K562 (cell line): ENCODE data around the gene SORCS1. TPM values are rescaled to one million over a fixed set of nuclear protein-coding genes. Genes with fewer than 3 reads are reported as not detected.
A peak's percentile ranks its signal among the peaks of the same experiment; 100 is the strongest.

Experiments
- DPF2 ChIP-seq: fragments of 450-650 bp; IDR thresholded peaks from 2 replicates; pipeline ENCODE4 v1.6.1; 2016
- JUND ChIP-seq, 2 experiments: IDR thresholded peaks; 2 replicates in 1 of 2; 3 replicates in 1 of 2; pipeline ENCODE4 v1.6.1; 2011; ENCODE audit warnings: borderline replicate concordance in 2 of 2, low read depth in 2 of 2, low read length in 2 of 2, improper control_type of control experiment in 1 of 2, missing biosample characterization in 1 of 2, missing genetic modification characterization in 1 of 2, missing genetic modification reagents in 1 of 2
- KAT2B ChIP-seq: IDR thresholded peaks from one replicate; pipeline ENCODE4 v1.6.1; 2012; ENCODE audit warnings: low read depth, mild to moderate bottlenecking, control low read depth, inconsistent platforms, low read length, moderate library complexity
- L3MBTL2 ChIP-seq: fragments of 450-650 bp; IDR thresholded peaks from 2 replicates; pipeline ENCODE4 v1.6.1; 2016; ENCODE audit warnings: mild to moderate bottlenecking, moderate library complexity
- SOX6 ChIP-seq: fragments of 450-650 bp; IDR thresholded peaks from 2 replicates; pipeline ENCODE4 v1.6.1; 2014; ENCODE audit warnings: mild to moderate bottlenecking
- SRSF1 ChIP-seq: fragments of 200-400 bp; formaldehyde crosslinking; IDR thresholded peaks from 2 replicates; pipeline ENCODE4 v1.6.1; 2017; ENCODE audit warnings: mild to moderate bottlenecking, low read depth, low read length, moderate library complexity
- polyA plus RNA-seq, 8 experiments: library from polyadenylated mRNA; depleted of rRNA in 4 of 8; stranded (reverse) in 5 of 8; unstranded in 3 of 8; fragments of >200 nt; fragmentation: Nextera tagmentation in 2 of 8; fragmentation: Illumina TruSeq in 1 of 8; extraction: Ambion mirVana in 2 of 8; extraction: Trizol in 1 of 8; gene quantifications; 2 replicates each; pipeline versions ENCODE4 v1.2.1 to v1.2.3, GENCODE V29; 2011 to 2014; ENCODE audit warnings: inconsistent platforms in 1 of 8, missing spikeins in 1 of 8
- total RNA-seq, 7 experiments: library from RNA; depleted of rRNA in 6 of 7; stranded (reverse); fragments of >200 nt in 6 of 7; fragmentation: Illumina TruSeq in 2 of 7; extraction: Trizol in 2 of 7; gene quantifications; 2 replicates each; pipeline versions ENCODE4 v1.2.1 to v1.2.3, GENCODE V29; 2011 to 2021; ENCODE audit warnings: low replicate concordance in 1 of 7
- TF ChIP-seq, protein P1 (sequence below): fragments of 250-450 bp; sonication (Bioruptor Pico); IDR thresholded peaks from 2 replicates; pipeline ENCODE4 v1.5.0; 2021
- TF ChIP-seq, protein P2 (sequence below): sonication (generic); IDR thresholded peaks from 2 replicates; pipeline ENCODE4 v1.6.1; 2016
- TF ChIP-seq, protein P3 (sequence below), 3 experiments: IDR thresholded peaks in 2 of 3; conservative IDR thresholded peaks in 1 of 3; 2 replicates each; pipeline ENCODE4 v1.5.1; 2011 to 2012; ENCODE audit warnings: low read length in 3 of 3, mild to moderate bottlenecking in 3 of 3, control low read depth in 2 of 3, improper control_type of control experiment in 1 of 3, inconsistent platforms in 1 of 3, low read depth in 1 of 3, mixed read lengths in 1 of 3, moderate library complexity in 1 of 3; ENCODE audit not compliant: insufficient read depth in 2 of 3
- TF ChIP-seq, protein P4 (sequence below), 2 experiments: fragments of 450-650 bp in 1 of 2; sonication (generic) in 1 of 2; formaldehyde crosslinking in 1 of 2; IDR thresholded peaks in 1 of 2; conservative IDR thresholded peaks in 1 of 2; 2 replicates each; pipeline versions ENCODE4 v1.6.1 to v1.8.1; 2016 to 2023; ENCODE audit warnings: mild to moderate bottlenecking in 2 of 2, moderate library complexity in 2 of 2, inconsistent platforms in 1 of 2, missing genetic modification reagents in 1 of 2
- TF ChIP-seq, protein P5 (sequence below): fragments of 450-650 bp; IDR thresholded peaks from 2 replicates; pipeline ENCODE4 v1.6.1; 2017; ENCODE audit warnings: antibody characterized with exemption, mild to moderate bottlenecking

Gene SORCS1
- total and polyA plus RNA-seq, 9 of the 15 experiments (the other 6 are each of a cell fraction or from before 2014, with no cell fraction given), result 1.5 to 3.9 (median 2.7) TPM

DNA sequence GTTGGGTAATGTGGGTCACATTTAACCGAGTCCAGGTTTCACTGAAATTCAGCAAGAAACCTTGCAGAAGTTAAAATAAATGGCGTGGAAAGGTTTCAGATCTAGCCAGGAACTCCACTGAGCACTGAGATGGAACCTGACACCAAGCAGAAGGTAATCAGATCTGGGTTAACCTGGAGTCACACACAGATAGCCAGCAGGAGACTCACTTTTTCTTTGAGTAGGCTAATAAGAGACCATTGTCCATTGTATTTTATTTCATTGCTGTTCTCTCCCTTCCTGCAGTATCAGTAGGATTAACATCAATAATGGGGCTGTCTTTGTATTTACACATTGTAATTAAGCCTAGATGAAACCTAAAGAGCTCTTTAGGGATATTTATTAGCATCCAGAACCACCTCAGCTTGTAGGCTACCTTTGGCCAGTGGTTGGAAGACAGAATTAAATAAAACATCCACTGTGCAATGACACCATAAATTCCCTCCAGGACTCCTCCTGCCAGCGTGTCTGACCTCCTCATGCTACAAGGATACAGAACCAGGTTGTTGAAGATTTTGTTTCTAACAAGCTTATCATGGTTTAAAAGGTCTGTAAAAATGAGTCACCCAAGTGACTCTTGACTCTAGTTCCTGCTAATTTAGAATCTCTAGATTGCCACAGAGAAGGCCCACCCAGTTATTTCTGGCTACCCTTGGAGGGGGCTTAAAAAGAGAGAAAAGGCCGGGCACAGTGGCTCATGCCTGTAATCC is 151.1 kb downstream of the SORCS1 start (continued):
- TF ChIP-seq, protein P1, sequence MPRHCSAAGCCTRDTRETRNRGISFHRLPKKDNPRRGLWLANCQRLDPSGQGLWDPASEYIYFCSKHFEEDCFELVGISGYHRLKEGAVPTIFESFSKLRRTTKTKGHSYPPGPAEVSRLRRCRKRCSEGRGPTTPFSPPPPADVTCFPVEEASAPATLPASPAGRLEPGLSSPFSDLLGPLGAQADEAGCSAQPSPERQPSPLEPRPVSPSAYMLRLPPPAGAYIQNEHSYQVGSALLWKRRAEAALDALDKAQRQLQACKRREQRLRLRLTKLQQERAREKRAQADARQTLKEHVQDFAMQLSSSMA (CRISPR knock-in tag), result no peak
- TF ChIP-seq, protein P2, sequence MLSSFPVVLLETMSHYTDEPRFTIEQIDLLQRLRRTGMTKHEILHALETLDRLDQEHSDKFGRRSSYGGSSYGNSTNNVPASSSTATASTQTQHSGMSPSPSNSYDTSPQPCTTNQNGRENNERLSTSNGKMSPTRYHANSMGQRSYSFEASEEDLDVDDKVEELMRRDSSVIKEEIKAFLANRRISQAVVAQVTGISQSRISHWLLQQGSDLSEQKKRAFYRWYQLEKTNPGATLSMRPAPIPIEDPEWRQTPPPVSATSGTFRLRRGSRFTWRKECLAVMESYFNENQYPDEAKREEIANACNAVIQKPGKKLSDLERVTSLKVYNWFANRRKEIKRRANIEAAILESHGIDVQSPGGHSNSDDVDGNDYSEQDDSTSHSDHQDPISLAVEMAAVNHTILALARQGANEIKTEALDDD, result peak; percentile 70; the same call in 1 of the 2 replicates
- TF ChIP-seq DPF2 (peak; percentile 55), L3MBTL2 (0 out of 2 replicates have a peak, but pooled peaks have one; percentile 21), SRSF1 (no peak), SOX6 (no peak), JUND (IDR thresholded peaks at IDR 0.05; ENCODE audit: borderline replicate concordance, low read depth, low read length) (peak; percentile 64), JUND (tag; IDR thresholded peaks at IDR 0.05; ENCODE audit: borderline replicate concordance, low read depth, low read length) (no peak; the same call in 2 of the 3 replicates), KAT2B (no peak)
- TF ChIP-seq, protein P3, sequence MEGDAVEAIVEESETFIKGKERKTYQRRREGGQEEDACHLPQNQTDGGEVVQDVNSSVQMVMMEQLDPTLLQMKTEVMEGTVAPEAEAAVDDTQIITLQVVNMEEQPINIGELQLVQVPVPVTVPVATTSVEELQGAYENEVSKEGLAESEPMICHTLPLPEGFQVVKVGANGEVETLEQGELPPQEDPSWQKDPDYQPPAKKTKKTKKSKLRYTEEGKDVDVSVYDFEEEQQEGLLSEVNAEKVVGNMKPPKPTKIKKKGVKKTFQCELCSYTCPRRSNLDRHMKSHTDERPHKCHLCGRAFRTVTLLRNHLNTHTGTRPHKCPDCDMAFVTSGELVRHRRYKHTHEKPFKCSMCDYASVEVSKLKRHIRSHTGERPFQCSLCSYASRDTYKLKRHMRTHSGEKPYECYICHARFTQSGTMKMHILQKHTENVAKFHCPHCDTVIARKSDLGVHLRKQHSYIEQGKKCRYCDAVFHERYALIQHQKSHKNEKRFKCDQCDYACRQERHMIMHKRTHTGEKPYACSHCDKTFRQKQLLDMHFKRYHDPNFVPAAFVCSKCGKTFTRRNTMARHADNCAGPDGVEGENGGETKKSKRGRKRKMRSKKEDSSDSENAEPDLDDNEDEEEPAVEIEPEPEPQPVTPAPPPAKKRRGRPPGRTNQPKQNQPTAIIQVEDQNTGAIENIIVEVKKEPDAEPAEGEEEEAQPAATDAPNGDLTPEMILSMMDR (IDR thresholded peaks at IDR 0.05 in 2 of 3, conservative IDR thresholded peaks at IDR 0.05 in 1 of 3; ENCODE audit: insufficient read depth in 2 of 3, low read depth in 1 of 3, low read length in 3 of 3), result 0 out of 6 replicates have a peak, but pooled peaks of 1 of the 3 experiments have one; percentile 7
- TF ChIP-seq, protein P4, sequence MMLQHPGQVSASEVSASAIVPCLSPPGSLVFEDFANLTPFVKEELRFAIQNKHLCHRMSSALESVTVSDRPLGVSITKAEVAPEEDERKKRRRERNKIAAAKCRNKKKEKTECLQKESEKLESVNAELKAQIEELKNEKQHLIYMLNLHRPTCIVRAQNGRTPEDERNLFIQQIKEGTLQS (IDR thresholded peaks at IDR 0.05), result peak; percentile 77
- TF ChIP-seq, protein P4 (CRISPR knock-in tag; conservative IDR thresholded peaks at IDR 0.05), result no peak
- TF ChIP-seq, protein P5, sequence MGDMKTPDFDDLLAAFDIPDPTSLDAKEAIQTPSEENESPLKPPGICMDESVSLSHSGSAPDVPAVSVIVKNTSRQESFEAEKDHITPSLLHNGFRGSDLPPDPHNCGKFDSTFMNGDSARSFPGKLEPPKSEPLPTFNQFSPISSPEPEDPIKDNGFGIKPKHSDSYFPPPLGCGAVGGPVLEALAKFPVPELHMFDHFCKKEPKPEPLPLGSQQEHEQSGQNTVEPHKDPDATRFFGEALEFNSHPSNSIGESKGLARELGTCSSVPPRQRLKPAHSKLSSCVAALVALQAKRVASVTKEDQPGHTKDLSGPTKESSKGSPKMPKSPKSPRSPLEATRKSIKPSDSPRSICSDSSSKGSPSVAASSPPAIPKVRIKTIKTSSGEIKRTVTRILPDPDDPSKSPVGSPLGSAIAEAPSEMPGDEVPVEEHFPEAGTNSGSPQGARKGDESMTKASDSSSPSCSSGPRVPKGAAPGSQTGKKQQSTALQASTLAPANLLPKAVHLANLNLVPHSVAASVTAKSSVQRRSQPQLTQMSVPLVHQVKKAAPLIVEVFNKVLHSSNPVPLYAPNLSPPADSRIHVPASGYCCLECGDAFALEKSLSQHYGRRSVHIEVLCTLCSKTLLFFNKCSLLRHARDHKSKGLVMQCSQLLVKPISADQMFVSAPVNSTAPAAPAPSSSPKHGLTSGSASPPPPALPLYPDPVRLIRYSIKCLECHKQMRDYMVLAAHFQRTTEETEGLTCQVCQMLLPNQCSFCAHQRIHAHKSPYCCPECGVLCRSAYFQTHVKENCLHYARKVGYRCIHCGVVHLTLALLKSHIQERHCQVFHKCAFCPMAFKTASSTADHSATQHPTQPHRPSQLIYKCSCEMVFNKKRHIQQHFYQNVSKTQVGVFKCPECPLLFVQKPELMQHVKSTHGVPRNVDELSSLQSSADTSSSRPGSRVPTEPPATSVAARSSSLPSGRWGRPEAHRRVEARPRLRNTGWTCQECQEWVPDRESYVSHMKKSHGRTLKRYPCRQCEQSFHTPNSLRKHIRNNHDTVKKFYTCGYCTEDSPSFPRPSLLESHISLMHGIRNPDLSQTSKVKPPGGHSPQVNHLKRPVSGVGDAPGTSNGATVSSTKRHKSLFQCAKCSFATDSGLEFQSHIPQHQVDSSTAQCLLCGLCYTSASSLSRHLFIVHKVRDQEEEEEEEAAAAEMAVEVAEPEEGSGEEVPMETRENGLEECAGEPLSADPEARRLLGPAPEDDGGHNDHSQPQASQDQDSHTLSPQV, result 0 out of 2 replicates have a peak, but pooled peaks have one; percentile 35
